ENCODE data around the gene RNASE8.

The RNASE8 gene

DNA sequence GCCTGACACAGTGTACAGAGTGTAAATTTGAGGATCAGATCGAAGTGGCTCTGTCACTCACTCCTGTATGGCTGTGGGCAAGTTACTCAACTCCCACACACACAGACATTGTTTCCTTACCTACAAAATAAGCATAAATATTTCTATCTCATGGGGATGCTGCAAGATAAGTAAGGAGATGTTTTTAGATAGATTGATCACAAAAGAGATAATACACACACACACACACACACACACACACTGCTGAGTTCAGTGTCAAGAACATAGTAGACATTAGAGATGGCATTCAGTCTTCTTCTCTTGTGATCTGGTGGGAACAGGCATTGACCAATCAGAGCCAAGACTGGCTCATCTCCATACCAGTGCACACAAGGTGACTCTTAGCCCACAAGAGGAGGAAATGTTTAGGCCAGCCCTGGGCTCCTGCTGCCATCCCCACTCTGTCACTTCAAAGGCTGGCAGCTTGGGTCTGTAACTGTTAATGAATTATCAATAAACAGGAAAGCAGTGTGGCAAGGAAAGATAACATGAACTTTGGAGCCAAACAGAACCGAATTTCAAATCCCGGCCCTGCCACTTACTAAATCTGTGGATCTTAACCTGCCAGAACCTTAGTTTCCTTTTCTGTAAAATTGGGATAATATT lies 3.4 kb upstream of the RNASE8 start:
- no peak for DNase-seq

GRCh38 chr14:21054768-21055145 lies 2.9 kb upstream of the RNASE8 start:
- no peak for DNase-seq

DNA sequence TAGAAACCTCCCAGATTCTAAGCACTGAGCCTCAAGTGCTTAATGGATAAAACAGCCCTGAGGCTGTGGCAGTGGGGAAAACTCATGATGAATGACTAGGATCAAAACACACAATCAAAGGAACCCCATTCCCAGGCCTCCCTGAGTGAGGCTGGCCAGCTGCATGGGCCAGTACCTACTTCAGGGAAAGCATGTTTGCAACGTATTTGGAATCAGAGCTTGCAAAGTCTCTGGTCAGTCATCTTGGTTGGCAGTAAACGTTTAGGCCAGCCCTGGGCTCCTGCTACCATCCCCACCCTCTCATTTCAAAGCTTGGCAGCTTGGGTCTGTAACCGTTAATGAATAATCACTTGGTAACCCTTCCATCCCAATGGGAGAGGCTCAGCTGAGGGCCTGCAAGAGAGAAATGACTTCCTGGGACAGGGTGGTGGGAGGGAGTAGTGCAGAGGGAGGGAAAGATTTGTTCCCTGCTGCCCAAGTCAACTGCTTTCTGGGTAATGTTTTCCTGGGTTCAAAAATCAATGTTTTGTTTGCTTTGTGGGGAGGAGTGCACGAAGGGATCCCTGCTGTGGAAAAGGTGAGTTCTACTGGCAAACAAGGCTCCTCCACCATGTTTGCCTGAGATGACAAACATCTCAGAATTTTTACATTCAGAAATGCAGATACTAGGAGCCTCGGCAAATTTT lies 2.0 kb upstream of the RNASE8 start:
- DNase-seq, result no peak

- DNase-seq, result no peak
These were observed 980 bp upstream of the RNASE8 start for GRCh38 chr14:21056520-21057163.

DNA sequence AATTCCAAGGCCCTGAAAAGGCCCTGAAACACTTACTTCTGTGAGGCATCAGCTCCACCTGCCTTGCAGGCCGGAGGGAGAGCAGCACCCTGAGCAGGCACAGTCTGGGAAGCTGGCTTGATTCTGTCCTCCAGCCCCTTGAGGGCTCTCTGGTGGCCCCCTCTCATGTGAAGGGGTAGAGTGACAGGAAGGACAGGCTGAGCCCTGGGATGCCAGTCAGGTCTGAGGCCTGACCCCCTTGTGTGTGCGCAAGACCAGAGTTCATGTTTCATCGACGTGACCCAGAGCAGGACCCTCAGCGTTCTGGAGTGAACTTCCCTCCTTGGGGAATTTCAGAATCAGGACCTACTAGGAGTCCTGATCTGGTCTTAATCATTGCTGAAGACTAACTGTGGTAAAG lies 1.3 kb downstream of the RNASE8 start:
- DNase-seq, result no peak

GRCh38 chr14:21059842-21060613 lies 2.4 kb downstream of the RNASE8 start:
- DNase-seq, result no peak

DNA sequence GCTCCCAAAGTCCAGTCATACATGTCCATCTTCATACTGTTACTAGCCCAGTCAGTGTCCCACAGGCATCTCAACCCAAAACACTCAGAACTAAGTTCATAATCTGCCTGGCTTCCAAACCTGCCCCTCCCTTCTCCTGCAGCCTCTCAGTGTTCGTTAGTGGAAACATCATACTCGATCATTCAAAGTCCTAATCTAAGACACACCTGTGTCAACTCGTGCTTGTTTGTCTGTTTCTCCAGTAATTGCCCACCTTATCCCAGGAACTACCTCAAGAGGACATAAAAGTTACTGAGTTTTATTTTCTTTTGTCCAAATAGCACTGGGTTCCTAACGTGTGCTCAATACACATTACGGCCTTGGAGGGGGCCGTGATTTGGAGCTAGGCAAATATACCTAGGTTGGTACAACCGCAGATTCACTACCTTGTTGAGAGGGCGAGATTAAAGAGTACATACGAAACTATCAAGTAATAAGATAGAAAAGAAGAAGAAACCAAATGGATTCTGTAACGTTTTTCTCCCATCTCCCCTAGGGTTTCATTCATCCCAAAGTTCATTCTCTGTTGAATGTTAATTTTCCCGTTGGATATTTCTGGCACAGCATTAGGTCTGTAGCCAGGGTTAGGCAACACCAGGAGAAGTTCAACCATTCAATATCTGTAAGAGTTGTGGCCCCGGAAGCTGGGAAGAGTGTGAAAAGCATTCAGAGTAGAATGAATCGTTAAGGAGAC lies 3.2 kb downstream of the RNASE8 start:
- DNase-seq, result no peak

GRCh38 chr14:21061347-21061668 lies 3.7 kb downstream of the RNASE8 start:
- DNase-seq, result no peak

DNA sequence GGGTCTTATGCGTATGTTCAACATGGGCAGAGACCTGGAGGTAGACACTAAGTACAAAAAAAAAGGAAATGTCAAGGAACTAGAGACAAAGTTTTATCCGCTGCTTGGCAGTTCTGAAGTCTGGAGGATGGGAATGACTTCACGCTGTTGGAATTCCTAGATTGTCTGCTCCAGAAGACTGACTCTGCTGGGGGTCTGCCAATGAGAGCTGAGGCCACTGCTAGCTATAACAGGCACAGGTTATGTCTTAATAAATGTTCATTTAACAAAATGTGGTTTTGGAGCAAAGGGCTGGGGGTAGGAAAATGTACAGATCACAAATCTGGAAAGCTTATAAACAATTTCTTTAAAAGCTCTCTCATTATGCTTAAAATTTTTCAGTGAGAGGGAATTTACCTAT lies 5.9 kb downstream of the RNASE8 start:
- DNase-seq, result no peak

- DNase-seq, result no peak
These were observed 9.4 kb downstream of the RNASE8 start for GRCh38 chr14:21066882-21067502.

- DNase-seq, result peak; percentile 62
These were observed 11.1 kb downstream of the RNASE8 start for GRCh38 chr14:21068521-21069387.

DNA sequence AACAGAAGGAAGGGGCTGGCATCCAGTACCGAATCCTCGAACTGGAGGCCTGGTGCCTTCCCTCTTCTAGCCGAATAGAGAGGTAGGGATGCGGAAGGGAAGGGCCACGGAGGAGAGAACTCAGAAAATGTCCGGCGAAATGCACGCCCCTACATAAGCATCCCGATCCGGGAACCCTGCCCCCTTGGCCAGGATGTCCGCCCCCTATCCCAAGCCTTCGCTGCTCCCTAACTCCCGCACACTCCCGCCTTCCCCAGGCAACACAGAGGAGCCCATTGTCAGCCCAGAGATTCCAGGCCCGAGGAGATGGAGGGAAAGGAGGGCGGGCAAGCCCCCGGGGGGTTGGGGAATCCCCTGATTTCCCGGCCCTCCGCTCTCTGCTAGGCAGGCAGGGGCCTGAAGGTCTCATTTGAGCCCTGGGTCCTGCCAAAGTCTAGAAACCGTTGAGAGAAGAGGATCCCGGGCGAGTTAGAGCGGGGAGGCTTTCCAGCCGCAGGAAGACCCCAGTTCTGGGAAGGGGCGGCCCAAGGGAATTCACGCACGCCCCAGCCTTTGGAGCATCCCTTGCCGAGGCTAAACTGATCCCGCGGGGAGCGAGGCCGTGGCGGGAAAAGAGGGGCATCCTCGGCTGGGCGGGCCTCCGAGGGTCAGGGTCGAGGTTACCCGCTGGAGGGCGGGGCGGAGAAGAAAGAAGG lies 11.9 kb downstream of the RNASE8 start:
- DNase-seq, result no peak

- DNase-seq, result no peak
These were observed 12.5 kb downstream of the RNASE8 start, which contains the start of gene ARHGEF40 for GRCh38 chr14:21070083-21070609. Gene ARHGEF40 (plus strand): TSS chr14:21070304. CDS start chr14:21070397, 93 bp downstream.

GRCh38 chr14:21070610-21071224 lies 13.1 kb downstream of the RNASE8 start:
- no peak for DNase-seq

DNA sequence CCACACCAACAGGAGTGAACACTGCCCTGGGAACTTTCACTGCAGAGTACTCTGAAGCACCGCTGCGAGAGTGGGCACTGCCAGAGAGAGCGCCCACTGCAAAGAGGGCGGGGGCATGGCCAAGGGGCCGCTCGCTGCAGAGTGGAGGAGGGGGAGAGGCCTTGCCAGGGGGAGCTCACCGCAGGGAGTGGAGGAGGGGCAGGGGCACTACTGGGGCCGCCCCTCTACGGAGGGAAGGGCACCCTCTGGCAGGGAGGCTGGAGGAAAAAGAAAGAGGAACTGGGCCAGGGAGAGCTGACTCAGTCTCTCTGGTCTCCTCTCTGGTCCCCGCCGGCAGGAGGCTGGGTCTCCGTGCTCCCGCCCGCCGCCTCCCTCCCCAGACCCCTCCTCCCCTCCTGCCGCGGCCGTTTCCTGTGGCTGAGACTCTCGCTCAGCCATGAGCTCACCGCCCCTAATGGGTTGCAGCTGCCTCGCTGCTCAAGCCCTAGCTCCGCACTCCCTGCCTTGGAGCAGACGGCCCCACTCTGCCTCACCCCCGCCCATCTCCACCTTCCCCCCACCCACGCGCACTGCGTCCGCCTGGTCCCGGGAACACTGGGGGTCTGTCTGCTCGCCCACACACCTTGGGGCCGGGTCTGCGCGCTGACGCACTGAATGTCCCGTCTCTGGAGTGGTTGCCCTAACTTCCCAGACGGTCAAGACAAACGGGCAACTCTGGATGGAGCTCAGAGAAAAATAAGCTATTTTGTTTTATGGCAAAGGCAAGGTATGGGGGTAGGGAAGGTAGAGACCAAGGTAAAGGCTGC lies 13.8 kb downstream of the RNASE8 start:
- peak; percentile 36 for DNase-seq

DNA sequence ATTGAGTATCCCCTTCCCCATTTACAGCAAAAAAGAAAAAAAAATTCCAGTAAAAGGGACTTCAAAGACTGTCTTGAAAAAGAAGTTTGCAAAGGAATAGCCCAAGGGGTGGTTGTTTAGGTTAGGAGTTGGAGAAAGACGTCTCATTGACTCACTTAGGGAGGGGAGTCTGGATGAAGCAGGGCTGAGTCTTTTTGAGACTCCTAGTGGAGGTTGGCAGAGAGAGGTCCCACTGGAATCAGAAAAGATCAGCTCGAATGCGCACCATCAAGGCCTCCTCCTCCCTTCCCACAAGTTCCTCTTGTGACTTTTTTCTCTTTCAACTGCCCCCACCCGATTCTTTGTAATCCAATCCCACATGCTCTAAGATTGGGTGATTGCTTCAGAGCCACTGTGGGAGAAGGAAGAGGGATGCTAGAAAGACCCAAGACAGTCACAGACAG lies 14.4 kb downstream of the RNASE8 start:
- DNase-seq, result no peak

- DNase-seq, result no peak
These were observed 15.2 kb downstream of the RNASE8 start for GRCh38 chr14:21072781-21073339.

- DNase-seq, result no peak
These were observed 16.3 kb downstream of the RNASE8 start for GRCh38 chr14:21073921-21074320.
